GM06990 (cell line): ENCODE measurements around the gene RIBC2.

Experiments
- DNase-seq: peaks from one replicate; pipeline ENCODE4 v3.0.0-alpha.2; 2011; ENCODE audit not compliant: insufficient read length; ENCODE audit errors: extremely low read depth
- H3K27me3 ChIP-seq: replicated peaks from 2 replicates; pipeline ENCODE4 v1.6.0; 2011; ENCODE audit warnings: low read length; ENCODE audit not compliant: control insufficient read depth, insufficient read depth
- H3K36me3 ChIP-seq: 2 replicates; pipeline ENCODE4 v1.5.1; 2011; ENCODE audit warnings: low read length; ENCODE audit not compliant: control insufficient read depth, insufficient read depth
- H3K4me3 ChIP-seq: replicated peaks from 2 replicates; pipeline ENCODE4 v1.5.1; 2011; ENCODE audit warnings: low read depth, mild to moderate bottlenecking, control low read depth, low read length
- CTCF ChIP-seq: IDR thresholded peaks from 2 replicates; pipeline ENCODE4 v1.5.1; 2011; ENCODE audit warnings: low read length, control low read depth, mild to moderate bottlenecking, inconsistent platforms; ENCODE audit not compliant: insufficient read depth, poor library complexity, severe bottlenecking

The RIBC2 gene

GRCh38 chr22:45407793-45408192 is 5.7 kb upstream of the RIBC2 start:
- Histone ChIP-seq H3K27me3 (no peaks in the 10 kb centered on the region), H3K36me3 (no peaks in the 10 kb centered on the region), H3K4me3 (no peak overlapping the region)
- DNase-seq = no peak
- no peak for TF ChIP-seq CTCF

- TF ChIP-seq CTCF = no peak
- Histone ChIP-seq H3K36me3 (no peaks in the 10 kb centered on the region), H3K27me3 (no peaks in the 10 kb centered on the region), H3K4me3 (no peak overlapping the region; the same call in 1 of the 2 replicates)
- DNase-seq = no peak
These were observed 503 bp upstream of the RIBC2 start for GRCh38 chr22:45413013-45413367.

- DNase-seq = no peak
These were observed 4.7 kb downstream of the RIBC2 start for GRCh38 chr22:45418056-45418769.

DNA sequence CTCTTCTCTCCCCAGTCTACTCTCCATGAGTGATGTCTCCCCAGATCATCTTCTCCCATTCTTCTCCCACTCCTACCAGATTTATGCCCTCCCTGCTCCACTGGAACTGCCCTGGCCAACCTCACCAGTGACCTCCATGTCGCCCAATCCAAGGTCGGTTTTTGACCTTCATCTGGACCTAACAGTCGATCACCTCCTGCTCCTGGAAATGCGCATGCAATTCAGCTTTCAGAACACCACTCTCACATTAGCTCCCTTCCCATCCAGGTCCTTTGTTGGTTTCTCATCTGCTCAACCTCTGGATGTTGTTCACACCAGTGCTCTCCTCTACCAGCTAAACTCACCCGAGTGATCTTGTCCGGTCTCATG is 5.3 kb downstream of the RIBC2 start:
- no peak for TF ChIP-seq CTCF
- Histone ChIP-seq H3K36me3 (no peaks in the 10 kb centered on the region), H3K4me3 (no peak overlapping the region), H3K27me3 (no peaks in the 10 kb centered on the region; the same call in 1 of the 2 replicates)
- no peak for DNase-seq

More at GRCh38 chr22:45418056-45418769, 4.7 kb downstream of the RIBC2 start:
- Histone ChIP-seq H3K36me3 (no peaks in the 10 kb centered on the region), H3K27me3 (no peaks in the 10 kb centered on the region; the same call in 1 of the 2 replicates), H3K4me3 (no peak overlapping the region)
- TF ChIP-seq CTCF = no peak

DNA sequence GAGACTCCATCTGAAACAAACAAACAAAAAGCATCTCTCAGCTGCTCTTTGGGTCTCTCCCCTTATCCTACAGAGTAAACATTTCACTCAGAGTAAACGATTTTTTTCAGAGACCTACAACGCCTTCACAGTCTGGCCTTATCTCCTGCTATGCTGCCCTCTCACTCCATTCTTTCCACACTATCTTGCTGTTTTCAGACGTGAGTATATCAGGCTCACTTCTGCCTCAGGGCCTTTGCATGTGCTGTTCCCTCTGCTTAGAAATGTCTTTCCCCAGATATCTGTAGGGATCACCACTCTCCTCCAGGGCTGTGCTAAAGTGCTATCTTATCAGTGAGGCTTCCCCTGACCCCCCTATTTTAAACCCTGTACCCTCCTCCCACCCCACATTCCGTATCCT is 6.5 kb downstream of the RIBC2 start:
- no peak for TF ChIP-seq CTCF
- Histone ChIP-seq H3K4me3 (no peak overlapping the region), H3K36me3 (no peaks in the 10 kb centered on the region), H3K27me3 (no peaks in the 10 kb centered on the region; the same call in 1 of the 2 replicates)
- DNase-seq = no peak

DNA sequence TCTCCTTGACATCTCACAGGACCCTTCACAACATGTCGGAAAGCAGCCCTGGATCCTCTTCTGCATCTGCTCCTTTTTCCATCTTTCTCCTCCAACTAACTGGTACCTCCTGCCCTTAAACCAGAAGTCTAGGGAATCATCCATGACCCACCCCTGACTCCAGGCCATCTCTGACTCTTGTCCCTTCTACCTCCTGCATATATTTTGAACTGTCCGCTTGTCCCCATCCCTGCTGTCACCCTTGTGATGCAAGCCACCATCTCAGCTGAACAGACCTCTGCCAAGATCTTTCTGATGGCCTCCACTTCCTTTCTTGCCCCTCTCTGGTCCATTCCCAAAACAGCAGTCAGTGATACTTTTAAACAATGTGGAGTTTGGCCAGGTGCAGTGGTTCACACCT is 7.0 kb downstream of the RIBC2 start:
- no peak overlapping the region for H3K4me3 ChIP-seq
- no peaks in the 10 kb centered on the region for H3K36me3 ChIP-seq
- DNase-seq = no peak
- no peak for TF ChIP-seq CTCF
- no peaks in the 10 kb centered on the region; the same call in 1 of the 2 replicates for H3K27me3 ChIP-seq
